GM19328 (cell line): ENCODE measurements around the gene SOX1.

Experiments used
- ATAC-seq: cut with Tn5 transposase; IDR thresholded peaks from one replicate; pipeline ENCODE4 v1.9.1; 2021; ENCODE audit warnings: mild to moderate bottlenecking, moderate library complexity; ENCODE audit not compliant: unreplicated experiment

The SOX1 gene

GRCh38 chr13:112058519-112058873 lies 8.5 kb upstream of the SOX1 start:
- ATAC-seq = no peak

- no peak for ATAC-seq
Measured at GRCh38 chr13:112058941-112059340, 8.0 kb upstream of the SOX1 start.

- ATAC-seq = no peak
Measured at GRCh38 chr13:112059457-112060281, 7.3 kb upstream of the SOX1 start.

- no peak for ATAC-seq
Measured at GRCh38 chr13:112060282-112060830, 6.6 kb upstream of the SOX1 start.

GRCh38 chr13:112060899-112061366 lies 6.0 kb upstream of the SOX1 start:
- ATAC-seq = no peak

- no peak for ATAC-seq
Measured at GRCh38 chr13:112061367-112062061, 5.4 kb upstream of the SOX1 start.

- no peak for ATAC-seq
Measured at GRCh38 chr13:112062072-112062567, 4.8 kb upstream of the SOX1 start.

- no peak for ATAC-seq
Measured at GRCh38 chr13:112062571-112063570, 4.1 kb upstream of the SOX1 start.

- ATAC-seq = no peak
Measured at GRCh38 chr13:112063807-112064206, 3.1 kb upstream of the SOX1 start.

GRCh38 chr13:112064222-112064621 lies 2.7 kb upstream of the SOX1 start:
- no peak for ATAC-seq

GRCh38 chr13:112065521-112065866 lies 1.5 kb upstream of the SOX1 start:
- no peak for ATAC-seq

- no peak for ATAC-seq
Measured at GRCh38 chr13:112065867-112066623, 904 bp upstream of the SOX1 start.

- ATAC-seq = no peak
Measured at GRCh38 chr13:112066624-112067004, 335 bp upstream of the SOX1 start.

- no peak for ATAC-seq
Measured at GRCh38 chr13:112067871-112068539, 1.1 kb downstream of the SOX1 start.

GRCh38 chr13:112068540-112069060 lies 1.7 kb downstream of the SOX1 start:
- ATAC-seq = no peak

- ATAC-seq = no peak
Measured at GRCh38 chr13:112069061-112069844, 2.3 kb downstream of the SOX1 start.

- no peak for ATAC-seq
Measured at GRCh38 chr13:112069845-112070251, 2.9 kb downstream of the SOX1 start.

- no peak for ATAC-seq
Measured at GRCh38 chr13:112071102-112071722, 4.3 kb downstream of the SOX1 start.
